UCSD-AML1 (cell line): ENCODE results near the gene FBXL13.
"Not testable (repeated sequence)": the region's sequence is repeated elsewhere in the genome, so short reads cannot be mapped to it uniquely, and the experiment has no call there.

Experiments
- DNase-seq: peaks from one replicate; lab custom pipeline; 2025; ENCODE audit not compliant: unreplicated experiment; lab: John Stamatoyannopoulos, UW

FBXL13 gene

DNA sequence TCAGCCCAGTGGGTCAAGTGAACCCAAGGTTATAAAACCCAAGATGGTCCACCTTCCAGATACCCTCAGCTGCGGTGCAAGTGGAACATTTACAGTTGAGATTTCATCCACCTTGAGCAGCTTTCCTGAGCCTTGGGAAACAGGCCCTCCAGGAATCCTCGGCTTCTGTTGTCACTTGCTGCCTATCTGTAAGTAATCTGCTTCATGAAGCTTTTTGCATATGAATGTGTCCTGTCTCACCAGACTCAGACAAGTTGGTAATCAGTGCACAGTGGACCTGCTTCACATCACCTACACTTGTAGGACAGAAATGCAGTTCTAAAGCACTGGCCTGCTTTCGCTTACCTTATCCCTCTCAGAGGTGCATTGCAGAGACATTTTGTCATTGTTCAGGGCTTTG is 245.5 kb downstream of the FBXL13 start:
- no peak for DNase-seq

DNA sequence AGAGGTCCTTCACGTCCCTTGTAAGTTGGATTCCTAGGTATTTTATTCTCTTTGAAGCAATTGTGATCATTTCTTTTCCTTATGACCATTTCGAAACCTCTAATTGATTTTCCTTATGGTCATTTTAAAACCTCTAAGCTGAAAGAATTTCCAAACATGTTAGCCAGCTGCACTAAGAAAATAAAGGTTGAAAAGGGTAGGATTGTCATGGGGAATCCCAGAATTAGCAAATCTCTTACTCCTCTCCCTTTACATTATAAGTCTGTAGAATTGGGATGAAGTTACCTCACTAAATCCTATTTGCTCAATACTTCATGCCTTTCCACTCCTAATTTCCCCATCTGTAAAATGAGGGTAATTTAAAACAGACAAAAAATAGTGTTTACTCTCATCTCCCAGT is 246.3 kb downstream of the FBXL13 start:
- no peak for DNase-seq

DNA sequence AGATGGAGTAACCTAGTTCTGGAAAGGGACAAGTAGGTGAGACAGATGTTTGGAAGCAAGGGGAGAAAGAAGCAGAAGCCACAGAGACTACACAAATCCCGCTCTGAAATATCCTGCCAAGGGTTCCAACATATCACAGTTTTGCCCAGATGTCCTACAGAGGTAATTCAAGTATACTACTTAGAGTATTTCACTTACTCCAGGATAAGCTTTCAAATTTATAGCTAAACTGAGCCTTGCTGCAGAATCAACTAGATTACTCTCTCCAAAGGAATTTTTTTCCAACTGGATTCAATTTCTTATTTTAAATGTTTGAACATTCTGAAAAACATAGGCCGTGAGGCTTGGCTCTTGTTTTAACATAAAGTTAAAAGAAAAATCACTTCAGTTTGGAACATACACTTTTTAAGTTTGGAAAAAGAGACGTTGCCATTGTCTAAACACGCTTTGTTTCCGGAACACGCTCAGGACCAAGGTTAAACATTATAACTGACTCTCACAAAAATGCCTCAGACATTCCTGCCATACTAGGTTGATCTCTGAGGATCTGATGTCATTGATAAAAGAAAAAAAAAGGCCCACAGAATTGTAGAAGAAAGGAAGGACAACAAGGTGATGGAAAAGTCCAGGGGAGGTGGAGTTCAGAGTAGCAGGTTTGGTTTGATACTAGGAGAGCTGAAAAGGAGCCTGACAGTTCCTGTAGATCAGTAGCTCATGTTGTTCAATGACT is 251.0 kb downstream of the FBXL13 start:
- no peak for DNase-seq

DNA sequence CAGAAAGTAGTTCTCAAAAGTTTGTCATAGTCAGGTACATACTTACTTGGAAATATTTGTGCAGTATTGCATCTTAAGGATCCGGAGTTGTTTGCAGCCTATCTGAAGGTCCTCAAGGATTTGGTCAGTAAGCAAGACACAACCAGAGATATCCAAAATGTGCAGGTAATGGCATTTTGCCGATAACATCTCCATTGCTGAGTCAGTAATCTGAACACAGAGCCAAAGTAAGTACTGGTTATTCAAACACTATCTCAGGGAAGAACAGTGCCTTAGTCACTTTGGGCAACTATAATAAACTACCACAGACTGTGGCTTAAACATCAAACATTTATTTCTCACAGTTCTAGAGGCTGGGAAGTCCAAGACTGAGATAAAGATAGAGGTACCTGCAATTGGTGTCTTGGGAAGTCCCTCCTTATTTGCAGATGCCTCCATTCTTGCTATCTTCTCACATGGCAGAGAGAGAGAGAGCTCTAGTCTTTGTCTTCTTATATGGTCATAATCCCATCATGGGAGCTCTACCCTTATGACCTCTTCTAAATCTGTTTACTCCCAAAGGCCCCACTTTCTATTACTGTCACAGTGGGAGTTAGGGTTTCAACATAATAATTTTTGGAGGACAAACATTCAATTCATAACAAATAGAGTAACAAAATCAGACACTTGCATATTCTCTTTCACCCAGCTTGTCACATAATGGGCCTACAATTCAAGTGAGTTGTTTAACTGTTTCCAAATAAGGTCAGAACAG is 252.4 kb downstream of the FBXL13 start:
- no peak for DNase-seq

DNA sequence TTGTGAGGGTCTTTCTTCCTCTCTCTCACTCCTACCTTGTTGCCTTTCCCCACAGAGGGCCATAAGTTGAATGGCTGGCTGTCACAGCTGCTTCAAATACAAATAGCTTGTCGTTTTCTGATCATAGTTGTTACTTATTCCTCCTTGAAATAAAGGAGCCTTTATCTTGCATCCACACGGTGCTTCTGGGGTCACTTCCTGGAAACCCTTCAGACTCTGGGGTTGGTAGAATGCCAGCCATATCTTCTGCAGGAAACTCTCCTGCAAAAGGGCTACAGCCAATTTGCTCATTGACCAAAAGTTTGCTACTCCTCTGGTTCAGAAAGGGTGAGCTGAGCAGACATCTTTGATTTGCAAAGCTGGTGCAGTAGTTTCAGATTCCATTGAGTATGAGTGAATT is 255.4 kb downstream of the FBXL13 start:
- DNase-seq: no peak

DNA sequence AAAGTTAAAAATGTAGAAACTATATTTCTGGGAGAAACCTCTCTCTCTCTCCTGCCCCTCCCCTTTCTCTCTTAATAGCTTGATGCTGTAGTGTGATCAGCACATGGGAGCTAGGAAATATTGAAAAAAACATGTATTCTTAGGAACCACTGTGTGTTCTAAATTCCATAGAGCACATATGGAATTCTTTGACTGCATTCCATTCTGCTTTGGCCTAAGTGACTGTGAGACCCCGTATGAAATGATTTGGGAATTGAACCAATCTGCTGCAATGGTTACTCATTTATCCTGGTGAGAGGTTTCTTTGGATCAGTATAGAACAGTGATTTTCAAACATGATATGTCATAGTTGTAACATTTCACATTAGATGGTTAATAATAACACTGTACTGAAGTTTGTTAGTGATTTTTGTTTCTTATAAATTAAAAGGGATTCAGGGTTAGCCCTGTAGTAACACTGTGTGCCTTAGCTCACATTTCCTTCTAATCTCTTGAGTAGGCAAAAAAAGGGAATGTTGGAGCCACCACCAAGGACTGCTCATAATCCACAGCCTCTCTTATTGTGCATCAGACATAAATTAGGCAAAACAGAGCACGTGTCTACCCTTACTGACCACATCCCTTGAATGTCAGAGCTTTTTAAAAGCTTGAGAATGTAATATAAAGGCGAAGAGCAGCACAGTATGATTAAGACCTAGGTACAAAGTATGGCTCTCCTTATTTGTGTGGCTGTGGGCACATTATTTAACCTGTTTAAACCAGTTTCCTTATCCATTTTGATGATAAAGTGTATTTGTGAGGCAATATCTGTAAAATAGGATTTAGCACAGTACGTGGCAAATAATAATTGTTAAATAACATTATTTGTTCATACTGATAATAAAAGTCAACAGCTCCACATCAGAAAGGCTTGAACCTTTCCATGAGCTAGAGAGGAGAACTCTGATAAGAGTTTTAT is 256.7 kb downstream of the FBXL13 start:
- no peak for DNase-seq

DNA sequence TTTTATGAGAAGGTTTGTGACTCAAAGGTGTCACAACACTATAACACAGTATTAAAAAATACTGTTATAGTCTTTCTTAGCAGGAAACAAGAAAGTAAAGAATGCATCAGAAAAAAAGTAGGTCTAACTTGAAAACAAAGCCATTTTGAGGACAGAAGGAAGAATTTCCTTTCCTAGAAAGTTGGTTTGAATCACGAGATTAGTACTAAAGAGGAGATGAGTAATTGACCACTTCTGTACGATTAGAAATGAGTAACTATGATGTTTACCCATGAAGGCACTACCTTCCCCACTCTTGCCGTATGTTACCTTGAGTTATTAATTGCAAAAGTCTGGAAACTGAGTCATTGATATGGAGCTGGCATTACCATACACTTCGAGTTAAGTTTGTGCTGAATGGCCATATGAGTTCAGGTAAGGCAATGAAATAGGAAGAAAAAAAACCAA is 260.5 kb downstream of the FBXL13 start:
- DNase-seq: no peak

DNA sequence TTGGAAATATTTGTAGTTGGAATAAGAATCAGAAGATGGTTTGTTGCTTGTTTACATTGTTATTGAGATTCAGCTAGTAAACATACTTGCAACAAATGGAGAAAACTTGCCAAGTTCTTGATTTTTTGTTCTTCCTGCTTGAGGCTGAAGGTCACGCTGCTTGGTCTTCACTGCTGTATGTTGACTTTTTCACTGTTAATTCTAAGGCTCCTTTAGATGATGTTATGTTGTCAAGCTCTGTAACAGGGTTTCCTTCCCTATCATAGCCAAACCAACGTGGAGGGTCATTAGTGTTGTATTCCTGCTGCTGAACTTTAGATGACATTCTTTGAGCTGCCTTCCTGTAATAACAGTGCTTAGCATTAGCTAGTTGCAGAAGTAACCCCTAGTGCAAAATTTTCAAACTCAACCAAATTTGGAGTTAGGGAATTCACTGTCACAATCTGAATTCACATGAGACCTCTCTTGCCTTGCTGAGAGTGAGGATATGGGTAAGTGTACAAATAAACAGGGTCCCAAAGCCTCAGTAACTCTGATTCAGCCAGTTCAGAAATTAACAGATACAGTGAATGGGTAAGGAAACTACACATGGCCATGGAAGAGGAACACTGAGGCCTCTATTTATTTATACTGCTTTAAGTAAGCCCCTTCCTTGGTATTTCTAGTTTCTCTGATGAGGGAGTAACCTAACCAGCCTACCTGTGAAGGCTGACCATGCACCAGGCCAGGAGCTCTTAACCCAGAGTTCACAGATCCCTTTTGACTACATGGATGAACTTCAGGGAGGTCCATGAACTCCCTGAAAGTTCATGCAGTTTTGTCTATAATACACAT is 261.2 kb downstream of the FBXL13 start:
- DNase-seq: no peak

DNA sequence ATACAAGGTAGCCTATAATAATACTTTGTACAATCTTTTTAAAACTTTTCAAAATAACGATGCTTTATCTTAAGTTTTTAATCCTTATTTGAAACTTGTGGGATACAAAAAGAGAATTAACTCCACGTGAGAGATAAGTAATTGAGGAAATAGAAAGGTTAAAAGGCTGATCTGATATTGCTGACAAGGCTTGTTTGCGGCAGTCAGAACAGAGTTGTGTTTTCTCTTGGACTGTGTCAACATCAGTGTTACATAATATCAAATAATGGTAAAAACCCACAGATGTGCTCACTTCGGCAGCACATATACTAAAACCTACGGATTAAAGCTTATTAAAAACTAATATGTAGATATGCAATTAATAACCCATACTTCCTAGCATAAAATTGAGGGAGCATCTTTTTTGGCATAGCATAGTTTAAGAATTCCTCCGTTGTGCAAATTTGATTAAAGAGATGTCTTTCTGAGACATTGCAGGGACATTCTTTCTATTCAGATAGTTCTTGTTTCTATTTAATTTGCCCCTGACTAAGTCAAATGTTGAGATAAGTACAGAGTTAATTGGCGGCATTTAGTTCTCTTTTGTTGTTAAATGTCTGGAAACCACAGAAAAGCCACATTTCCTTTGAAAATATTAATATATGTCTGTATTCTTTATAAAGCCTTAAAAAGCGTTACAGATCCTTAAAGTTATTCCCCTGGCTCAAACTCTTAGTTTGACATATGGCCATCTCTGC is 262.5 kb downstream of the FBXL13 start:
- DNase-seq: no peak

DNA sequence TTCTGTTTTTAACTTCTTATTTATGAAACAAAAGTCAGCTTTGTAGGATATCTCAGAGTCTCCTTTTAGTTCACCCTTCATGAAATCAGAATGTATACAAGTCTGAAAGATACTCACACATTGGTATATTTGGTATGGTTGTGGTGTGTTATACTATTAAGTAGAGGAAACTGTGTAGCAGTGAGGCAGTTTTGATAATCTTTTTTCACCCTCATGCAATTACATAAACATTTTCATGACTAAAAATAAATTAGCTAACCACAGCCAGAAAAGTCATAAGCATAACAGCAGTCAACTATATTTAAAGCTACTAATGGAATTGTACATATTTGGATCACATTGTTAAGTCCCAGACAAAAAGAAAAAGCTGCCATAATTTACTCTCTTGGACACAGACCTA is 263.7 kb downstream of the FBXL13 start:
- DNase-seq: no peak

DNA sequence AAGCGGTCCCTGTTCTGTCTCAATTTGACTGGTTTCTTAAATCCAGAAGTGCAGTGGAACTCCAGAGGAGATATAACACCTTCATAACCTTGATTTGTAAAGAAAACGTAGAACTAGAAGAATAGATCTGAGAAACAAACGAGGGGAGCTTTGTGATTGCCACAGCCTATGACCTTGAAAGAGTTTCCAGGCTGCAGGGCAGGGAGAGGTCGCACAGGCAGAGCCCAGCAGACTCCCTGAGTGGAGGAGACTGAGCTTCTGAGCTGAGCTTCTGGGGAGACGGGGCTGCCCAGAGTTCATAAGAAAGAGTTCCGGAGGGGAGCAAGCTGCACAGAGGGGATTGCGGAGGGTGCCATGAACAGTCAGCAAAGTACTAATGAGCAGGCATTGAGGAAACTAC is 268.0 kb downstream of the FBXL13 start:
- no peak for DNase-seq

DNA sequence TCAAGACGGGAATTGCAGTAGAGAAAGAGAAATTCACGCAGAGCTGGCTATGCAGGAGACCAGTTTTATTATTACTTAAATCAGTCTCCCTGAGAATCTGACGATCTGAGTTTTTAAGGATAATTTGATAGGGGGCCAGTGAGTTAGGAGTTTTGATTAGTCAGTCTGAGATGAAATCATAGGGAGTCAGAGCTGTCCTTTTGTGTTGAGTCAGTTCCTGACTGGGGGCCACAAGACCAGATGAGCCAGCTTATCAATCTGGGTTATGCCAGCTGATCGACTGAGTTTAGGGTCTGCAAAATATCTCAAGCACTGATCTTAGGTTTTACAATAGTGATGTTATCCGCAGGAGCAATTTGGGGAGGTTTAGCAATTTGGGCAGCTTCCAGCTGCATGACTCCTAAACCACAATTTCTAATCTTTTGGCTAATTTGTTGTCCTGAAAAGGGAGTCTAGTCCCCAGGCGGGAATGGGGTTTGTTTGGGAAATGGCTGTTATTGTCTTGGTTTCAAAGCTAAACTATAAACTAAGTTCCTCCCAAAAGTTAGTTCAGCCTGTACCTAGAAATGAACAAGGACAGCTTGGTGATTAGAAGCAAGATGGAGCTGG is 278.5 kb downstream of the FBXL13 start:
- not testable (repeated sequence) for DNase-seq

DNA sequence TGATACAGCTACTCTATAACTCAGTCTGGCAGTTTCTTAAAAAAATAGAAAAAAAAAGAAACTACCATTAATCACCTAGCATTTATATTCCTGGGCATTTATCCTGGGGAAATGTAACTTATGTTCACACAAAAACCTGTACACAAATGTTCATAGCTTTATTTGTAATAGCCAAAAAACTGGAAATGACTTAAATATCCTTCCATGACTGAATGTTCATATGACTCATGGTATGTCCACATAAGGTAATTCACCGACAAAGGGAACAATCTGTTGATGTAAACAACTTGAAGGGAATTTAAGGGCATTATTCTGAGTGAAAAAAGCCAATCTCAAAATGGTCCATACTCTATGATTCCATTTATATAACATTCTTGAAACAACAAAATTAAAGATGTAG is 280.0 kb downstream of the FBXL13 start:
- not testable (repeated sequence) for DNase-seq

DNA sequence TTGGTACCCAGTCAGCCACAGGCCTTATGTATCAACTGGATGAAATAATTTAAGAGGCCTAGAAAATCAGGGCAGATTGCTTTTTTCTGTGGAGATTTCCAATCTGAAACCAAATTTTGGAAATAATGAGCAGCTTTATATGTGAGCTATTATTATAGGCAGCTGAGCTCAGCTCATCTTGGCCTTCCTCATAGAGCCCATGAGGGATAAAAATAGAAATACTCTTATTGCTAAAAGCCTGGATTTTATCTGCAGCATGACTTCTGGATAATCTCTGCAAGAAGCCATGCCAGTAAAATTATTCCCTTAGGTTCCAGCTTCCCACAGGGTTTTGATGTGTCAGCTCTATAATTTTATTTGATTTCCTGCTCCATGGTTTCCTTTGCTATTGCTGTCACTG is 282.8 kb downstream of the FBXL13 start:
- not testable (repeated sequence) for DNase-seq

DNA sequence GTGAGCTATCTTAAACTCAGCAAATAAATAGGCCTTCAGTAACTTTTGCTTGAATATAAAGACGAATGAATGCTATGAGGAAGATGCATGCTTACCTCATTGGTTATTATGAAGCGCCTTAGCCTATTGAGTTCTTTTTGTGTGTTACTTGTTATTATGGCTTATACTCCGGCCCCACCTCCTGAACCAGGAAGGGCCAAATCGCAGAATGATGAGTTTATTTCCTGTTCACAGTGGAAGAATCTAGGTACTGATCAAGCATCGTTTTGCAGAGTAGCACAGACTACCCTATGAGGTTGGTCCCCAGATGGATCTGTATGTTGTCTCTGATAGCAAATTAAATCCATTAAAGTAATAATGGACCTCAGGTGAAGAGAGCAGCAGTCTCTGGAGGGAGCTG is 283.2 kb downstream of the FBXL13 start:
- not testable (repeated sequence) for DNase-seq

DNA sequence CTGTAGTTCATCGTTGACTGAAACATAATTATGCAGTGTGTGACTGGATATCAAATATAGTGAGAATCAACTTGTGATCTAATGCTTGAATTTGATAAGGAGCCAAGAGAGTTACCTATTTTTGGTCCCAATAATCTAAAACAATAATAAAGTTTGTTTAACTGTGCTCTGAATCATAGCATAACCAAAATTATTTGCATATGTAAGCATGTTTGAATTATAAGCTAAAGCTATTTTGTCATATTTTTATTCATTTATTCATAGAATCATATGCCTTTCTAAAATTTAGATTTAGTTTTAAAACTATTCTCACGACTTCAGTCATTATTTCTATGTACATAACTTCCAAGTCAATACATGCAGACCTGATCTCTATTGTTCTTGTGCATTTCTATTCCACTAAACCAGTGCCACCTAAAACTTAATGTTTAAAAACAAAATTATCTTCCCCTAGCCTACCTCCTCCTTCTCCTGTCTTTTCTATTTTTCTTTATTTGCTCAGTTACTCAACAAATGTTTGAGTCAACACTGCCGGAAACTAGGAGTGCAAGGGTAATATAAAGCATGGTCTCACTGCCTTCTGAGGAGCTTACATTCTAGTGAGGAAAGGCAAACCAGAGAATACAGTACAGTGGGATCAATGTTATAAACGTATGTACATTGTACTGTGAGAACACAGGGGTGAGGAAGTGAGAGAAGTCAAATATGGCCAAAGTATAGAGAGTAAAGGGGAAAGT is 284.1 kb downstream of the FBXL13 start:
- not testable (repeated sequence) for DNase-seq

DNA sequence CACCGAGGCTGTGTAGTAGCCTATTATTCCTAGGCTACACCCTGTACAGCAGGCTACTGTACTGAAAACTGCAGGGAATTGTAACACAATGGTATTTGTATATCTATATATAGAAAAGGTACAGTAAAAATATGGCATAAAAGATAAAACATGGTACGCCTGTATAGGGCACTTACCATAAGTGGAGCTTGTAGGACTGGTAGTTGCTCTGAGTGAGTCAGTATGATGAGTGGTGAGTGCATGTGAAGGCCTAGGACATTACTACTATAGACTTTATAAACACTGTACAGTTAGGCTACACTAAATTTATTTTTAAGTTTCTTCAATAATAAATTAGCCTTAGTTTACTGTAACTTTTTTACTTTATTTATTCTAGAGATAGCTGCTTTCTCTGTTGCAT is 285.8 kb downstream of the FBXL13 start:
- DNase-seq: not testable (repeated sequence)

DNA sequence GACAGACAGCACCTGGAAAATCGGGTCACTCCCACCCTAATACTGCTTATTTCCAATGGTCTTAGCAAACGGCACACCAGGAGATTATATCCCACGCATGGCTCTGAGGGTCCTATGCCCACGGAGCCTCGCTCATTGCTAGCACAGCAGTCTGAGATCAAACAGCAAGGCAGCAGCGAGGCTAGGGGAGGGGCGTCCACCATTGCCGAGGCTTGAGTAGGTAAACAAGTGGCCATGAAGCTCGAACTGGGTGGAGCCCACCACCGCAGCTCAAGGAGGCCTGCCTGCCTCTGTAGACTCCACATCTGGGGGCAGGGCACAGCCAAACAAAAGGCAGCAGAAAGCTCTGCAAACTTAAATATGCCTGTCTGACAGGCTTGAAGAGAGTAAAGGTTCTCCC is 293.7 kb downstream of the FBXL13 start:
- not testable (repeated sequence) for DNase-seq

DNA sequence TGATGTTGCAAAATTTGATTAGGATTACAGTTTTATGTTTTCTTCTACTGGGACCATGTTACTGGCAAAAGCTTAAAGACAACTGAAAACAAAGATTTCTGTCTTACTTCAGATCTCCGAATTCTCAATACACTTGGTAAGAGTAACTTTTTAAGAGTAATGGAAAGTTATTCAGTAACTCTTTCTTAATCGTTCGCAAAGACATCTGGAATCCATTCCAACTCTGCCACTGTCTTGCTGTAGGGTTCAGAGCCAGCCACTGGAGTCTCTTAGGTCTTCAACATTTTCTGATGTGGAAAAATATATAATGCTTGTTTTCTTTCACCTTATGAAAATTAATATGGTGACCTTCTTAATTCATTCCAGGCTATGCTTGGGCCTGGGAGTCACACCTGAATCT is 295.9 kb downstream of the FBXL13 start:
- not testable (repeated sequence) for DNase-seq
